ENCODE data around the gene PTPN1. TPM values are rescaled to one million over a fixed set of nuclear protein-coding genes. Genes with fewer than 3 reads are reported as not detected.

Gene PTPN1
- total RNA-seq, 1 donor from 2014 or later: 65.9 TPM

DNA sequence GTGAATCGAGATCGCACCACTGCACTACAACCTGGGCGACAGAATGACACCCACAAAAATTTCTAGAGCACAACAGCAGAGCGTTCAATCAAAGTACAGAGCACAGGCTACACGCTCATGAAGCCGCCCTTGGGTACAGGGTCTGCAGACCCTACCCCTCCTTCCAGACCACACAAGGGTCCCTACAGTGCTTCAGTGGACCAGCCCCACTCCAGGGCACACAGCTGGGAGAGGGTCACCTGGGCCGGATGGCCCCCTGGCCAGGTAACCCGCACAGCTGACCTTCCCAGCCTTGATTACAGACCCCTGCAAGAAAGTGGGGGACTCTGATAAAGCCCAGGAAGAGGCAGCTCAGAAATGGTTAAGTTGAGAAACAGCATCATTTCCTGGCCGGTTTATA lies 117.6 kb downstream of the PTPN1 start:
- intact Hi-C loops (cut with micrococcal nuclease): no loop called here

DNA sequence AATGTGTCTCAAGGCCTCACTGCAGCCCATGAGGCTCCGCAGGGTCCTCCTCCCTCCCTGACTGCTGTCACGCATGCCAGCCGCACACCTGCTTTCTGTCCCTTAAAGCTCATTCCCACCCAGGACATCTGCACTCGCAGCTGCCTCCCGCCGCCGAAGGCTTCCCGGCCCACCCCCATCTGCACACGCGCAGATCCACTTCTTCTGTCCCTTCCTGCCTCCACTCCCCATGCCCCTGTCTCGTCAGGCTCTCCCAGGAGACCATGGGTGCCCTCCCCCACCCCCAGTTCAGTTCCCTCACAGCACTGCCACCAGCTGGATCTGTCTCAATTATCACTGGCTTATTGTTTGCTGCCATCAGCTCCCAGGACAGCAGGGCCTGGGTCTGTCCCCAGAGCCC lies 118.1 kb downstream of the PTPN1 start:
- intact Hi-C loops (cut with micrococcal nuclease): no loop called here

DNA sequence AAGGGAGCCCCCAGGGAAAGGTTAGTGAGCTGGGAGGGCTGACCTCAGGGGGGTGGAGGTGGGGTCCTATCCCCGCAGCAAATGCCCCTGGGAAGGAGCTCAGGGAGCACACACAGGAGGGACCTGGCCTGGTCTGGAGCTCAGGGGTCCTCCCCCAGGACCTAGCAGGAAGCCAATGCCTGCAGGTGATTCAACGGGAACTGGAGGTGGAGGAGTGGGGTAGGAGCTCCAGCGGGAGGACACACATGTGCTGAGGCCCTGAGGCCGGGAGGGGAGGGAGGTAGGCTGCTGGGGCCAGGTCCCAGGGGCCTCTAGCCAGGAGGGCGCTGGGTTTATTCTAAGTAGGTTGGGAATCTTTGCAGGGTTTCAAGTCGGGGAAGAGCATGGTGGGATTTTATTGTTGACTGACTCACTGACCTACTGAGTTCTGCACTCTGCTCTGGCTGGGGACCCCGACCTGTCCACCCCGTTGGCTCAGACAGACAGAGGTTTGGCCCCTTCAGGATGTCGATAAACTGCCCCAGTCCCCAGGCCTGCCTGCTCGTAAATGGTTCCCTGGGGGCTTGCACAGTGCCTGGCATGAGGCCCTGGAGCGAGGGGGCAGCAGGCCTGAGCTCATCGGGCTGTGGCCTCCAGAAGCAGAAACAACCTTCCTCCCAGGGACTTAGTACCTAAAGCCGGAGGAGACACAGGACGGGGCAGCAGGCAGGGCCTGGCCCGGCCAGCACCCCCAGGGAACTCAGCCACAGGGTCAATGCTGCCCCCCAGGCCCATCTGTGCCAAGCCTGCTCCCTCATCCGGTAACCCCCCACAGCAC lies 118.9 kb downstream of the PTPN1 start:
- intact Hi-C loops (cut with micrococcal nuclease): no loop called here

DNA sequence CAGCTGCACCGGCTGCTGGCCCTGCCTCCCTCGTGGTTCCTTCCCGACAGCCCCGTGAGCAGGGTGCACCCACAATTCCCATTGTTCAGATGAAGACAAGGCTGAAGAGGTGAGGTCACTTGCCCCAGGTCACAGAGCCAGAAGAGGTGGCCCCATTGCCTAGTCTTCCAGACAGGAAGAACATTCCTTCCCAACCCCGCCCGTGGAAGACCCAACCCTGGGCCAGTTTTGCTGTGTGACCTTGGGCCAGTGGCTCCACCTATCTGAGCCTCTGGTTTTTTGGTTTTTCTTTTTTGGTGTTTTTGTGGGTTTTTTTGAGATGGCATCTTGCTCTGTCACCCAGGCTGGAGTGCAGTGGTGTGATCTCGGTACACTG lies 119.5 kb downstream of the PTPN1 start:
- intact Hi-C loops (cut with micrococcal nuclease): no loop called here

DNA sequence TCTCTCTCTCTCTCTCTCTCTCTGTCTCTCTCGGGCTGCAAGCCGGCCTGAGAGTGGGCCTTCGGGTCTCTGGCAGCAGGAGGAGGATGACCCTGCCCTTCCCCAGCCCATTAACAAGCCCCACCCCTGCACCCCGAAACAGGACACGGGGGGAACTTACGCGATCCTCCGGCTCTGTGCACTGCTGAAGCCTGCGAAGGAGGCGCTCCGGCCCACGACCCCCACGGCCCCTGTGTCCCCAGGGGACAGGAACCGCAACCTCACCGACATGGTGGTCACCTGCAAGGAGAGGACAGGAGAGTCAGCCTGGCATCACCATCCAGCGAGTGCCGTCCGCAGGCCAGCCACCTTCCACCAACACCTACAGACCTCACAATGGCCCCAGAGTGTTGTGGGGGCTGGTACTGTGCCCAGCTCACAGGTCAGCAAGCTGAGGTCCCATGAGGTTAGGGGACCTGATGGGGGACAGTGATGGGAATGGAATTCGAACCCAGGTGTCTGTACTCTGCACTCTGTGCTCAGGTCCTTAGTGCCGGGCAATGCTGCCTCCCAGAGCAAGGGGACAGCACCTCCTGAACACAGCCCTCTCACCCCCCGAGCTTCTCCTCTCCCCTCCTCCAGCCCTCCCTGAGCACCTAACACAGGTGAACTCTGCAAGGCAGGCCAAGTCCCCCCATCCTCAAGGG lies 120.5 kb downstream of the PTPN1 start:
- intact Hi-C loops (cut with micrococcal nuclease): no loop called here

DNA sequence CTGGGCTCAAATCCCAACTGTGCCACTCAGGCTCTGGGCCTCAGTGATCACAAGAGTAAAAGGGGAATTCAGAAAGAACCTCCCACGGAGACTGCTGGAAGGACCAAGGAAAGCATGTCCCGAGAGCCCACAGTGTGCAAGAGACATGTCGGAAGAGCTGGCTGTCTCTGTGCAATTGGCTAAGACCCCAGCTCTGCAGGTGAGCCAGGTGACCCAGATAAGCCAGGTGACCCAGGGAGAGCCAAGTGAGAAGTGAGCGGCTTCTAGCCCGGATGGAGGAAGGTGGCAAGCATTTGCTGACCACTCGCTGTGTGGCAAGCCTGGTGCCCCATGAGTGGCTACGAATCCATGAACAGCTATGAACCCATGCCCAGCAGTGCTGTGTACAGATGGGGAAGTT lies 122.1 kb downstream of the PTPN1 start:
- intact Hi-C loops (cut with micrococcal nuclease): no loop called here

DNA sequence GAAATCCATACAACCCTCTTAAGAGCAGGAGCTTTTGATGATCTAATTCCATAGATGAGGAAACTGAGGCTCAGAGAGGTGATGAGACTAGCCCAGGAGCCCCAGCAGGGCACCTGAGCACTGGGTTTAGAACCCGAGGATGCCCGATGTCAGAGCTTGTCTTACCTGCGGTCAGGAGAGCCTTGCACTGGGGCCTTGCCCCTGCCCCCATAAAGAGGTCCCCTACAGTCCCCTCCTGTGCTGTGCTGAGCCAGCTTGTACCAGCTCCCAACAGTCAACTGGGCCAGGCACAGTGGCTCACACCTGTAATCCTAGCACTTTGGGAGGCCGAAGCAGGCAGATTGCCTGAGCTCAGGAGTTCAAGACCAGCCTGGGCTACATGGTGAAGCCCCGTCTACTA lies 122.5 kb downstream of the PTPN1 start:
- intact Hi-C loops (cut with micrococcal nuclease): no loop called here

DNA sequence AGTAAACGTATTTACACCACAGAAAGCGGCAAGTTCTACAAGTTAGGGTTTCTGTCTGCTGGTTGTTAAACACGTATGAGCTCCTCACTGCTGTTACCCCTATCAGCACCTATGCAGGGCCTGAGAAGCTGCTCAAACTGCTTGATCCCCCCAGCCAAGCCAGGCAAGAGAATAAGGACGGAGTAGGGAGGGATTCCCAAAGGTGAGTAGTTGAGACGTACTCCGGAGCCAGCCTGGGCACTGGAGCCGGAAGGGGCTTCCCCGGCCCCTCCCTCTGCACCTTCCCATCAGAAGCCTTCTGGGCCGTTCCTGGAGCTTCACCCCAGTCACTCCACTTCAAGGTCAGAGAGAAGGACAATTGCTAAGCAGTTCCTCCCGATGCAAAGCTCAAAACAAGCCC lies 123.2 kb downstream of the PTPN1 start:
- intact Hi-C loops (cut with micrococcal nuclease): no loop called here

DNA sequence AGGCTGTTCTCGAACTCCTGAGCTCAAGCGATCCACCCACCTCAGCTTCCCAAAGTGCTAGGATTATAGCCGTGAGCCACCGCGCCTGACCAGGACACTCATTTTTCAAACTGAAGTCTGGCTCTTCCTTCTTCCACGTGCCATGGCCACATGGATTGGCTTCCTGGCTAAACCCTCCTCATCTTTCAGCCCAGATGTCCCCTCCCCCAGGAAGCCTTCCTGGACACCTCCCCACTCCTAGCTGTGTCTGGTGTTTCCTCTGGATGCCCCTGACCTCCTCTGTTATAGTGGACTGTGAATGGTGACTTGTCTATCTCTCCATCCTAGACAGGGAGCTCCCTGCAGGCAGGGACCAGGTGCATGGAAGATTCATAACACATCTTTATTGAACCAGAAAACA lies 124.0 kb downstream of the PTPN1 start:
- intact Hi-C loops (cut with micrococcal nuclease): no loop called here

Other genes starting within 250 kb of the PTPN1 start
- not detected in 2 replicates for gene RIPOR3, start 181.2 kb downstream of the PTPN1 start, total RNA-seq
- 4.5 and 5.2 TPM in 2 replicates for gene PARD6B, start 221.2 kb downstream of the PTPN1 start, total RNA-seq

All from T-helper 1 cell treated with Interleukin-12 subunit alpha and Interleukin-12 subunit beta and Interleukin-4 antibody, amounts not matched to agents 30 ng/mL and 1 ng/mL, for 36 hours (primary cell).